ENCODE results near the gene PPT2.

DNA sequence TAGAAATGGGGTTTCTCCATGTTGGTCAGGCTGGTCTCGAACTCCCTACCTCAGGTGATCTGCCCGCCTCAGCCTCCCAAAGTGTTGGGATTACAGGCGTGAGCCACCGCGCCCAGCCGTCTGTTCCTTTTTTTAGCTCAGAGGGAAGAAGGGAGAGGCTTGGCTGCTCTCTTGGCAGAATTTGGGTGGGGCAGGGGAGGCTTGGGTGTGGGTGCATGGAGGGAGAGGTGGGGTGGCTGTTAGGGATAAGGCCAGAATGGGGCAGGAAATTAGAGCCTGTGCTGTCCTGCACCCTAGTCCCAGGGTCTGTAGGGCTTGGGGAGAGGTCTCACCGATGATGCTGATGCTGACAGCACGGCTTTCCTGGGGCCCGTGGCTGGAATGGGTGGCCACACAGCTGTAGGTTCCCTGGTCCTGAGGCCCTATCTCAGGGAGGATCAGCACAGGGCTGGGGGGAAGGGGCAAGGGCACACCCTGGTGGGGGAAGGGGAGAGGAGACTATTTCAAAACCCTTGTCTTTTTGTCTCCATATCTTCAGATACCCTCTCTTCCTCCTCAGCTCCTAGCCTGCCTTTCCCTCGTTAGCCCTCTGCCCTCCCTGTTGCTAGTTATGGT, 28.1 kb downstream of the PPT2 start:
- TF ChIP-seq, protein P1, sequence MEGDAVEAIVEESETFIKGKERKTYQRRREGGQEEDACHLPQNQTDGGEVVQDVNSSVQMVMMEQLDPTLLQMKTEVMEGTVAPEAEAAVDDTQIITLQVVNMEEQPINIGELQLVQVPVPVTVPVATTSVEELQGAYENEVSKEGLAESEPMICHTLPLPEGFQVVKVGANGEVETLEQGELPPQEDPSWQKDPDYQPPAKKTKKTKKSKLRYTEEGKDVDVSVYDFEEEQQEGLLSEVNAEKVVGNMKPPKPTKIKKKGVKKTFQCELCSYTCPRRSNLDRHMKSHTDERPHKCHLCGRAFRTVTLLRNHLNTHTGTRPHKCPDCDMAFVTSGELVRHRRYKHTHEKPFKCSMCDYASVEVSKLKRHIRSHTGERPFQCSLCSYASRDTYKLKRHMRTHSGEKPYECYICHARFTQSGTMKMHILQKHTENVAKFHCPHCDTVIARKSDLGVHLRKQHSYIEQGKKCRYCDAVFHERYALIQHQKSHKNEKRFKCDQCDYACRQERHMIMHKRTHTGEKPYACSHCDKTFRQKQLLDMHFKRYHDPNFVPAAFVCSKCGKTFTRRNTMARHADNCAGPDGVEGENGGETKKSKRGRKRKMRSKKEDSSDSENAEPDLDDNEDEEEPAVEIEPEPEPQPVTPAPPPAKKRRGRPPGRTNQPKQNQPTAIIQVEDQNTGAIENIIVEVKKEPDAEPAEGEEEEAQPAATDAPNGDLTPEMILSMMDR (IDR thresholded peaks at IDR 0.05; ENCODE audit: extremely low read depth in 1 of 2, insufficient read depth in 1 of 2, low read depth in 1 of 2, low read length in 2 of 2): no peak
- no peak for TF ChIP-seq POLR2A (IDR thresholded peaks at IDR 0.05; ENCODE audit: low read depth, low read length)
- TF ChIP-seq EZH2 (IDR thresholded peaks at IDR 0.05; ENCODE audit: borderline replicate concordance, low read depth, low read length, severe bottlenecking): no peak

Data from endothelial cell of umbilical vein (primary cell).